Activated T-cell treated with anti-CD3 and anti-CD28 coated beads, Interleukin-2, amount 50 U/mL, for 48 hours (primary cell): ENCODE data around the gene SWI5.
"Not testable (repeated sequence)": the region's sequence is repeated elsewhere in the genome, so short reads cannot be mapped to it uniquely, and the experiment has no call there.

Experiments used
- DNase-seq, 2 experiments: peaks; one replicate each; pipeline ENCODE4 v3.0.0-alpha.2; 2020

SWI5 gene

GRCh38 chr9:128276008-128276573 lies at the start of gene SWI5:
SWI5 (plus strand) TSS chr9:128276276.
- DNase-seq: peak; percentile 100

- DNase-seq: no peak
Measured at GRCh38 chr9:128226412-128226801, 49.7 kb upstream of the SWI5 start.

- not testable (repeated sequence) for DNase-seq
Measured at GRCh38 chr9:128230897-128231296, 45.2 kb upstream of the SWI5 start.

- DNase-seq: peak in 1 of 2 experiments; percentile 33
Measured at GRCh38 chr9:128231638-128232527, 44.2 kb upstream of the SWI5 start.

GRCh38 chr9:128232528-128233428 lies 43.3 kb upstream of the SWI5 start:
- no peak for DNase-seq

GRCh38 chr9:128233817-128234406 lies 42.2 kb upstream of the SWI5 start:
- no peak for DNase-seq

GRCh38 chr9:128242124-128242523 lies 34.0 kb upstream of the SWI5 start:
- DNase-seq: no peak

GRCh38 chr9:128242828-128243214 lies 33.3 kb upstream of the SWI5 start:
- DNase-seq: no peak

- no peak for DNase-seq
Measured at GRCh38 chr9:128243215-128244018, 32.7 kb upstream of the SWI5 start.

GRCh38 chr9:128244091-128244836 lies 31.8 kb upstream of the SWI5 start:
- DNase-seq: no peak

GRCh38 chr9:128244837-128245231 lies 31.2 kb upstream of the SWI5 start:
- no peak for DNase-seq

GRCh38 chr9:128245421-128246151 lies 30.5 kb upstream of the SWI5 start:
- no peak for DNase-seq

GRCh38 chr9:128246471-128246870 lies 29.6 kb upstream of the SWI5 start:
- no peak for DNase-seq

GRCh38 chr9:128247226-128247803 lies 28.8 kb upstream of the SWI5 start:
- DNase-seq: no peak

- no peak for DNase-seq
Measured at GRCh38 chr9:128249558-128249907, 26.5 kb upstream of the SWI5 start.

GRCh38 chr9:128249908-128250838 lies 25.9 kb upstream of the SWI5 start:
- peak; percentile 99 to 100 for DNase-seq

GRCh38 chr9:128250839-128251731 lies 25.0 kb upstream of the SWI5 start:
- DNase-seq: peak; percentile 32 to 38

GRCh38 chr9:128251732-128252100 lies 24.4 kb upstream of the SWI5 start:
- DNase-seq: no peak
